Activated gamma-delta T cell treated with anti-CD3 and anti-CD28 coated beads, Interleukin-2, amount 50 U/mL, for 16 hours (primary cell): ENCODE measurements around the gene EGFR.

ENCODE experiments used
- DNase-seq: peaks from one replicate; pipeline ENCODE4 v3.0.0-alpha.2; 2020; ENCODE audit warnings: low read depth

Gene EGFR

GRCh38 chr7:55212838-55213237 lies 194.0 kb downstream of the EGFR start:
- no peak for DNase-seq

GRCh38 chr7:55214707-55215106 lies 195.9 kb downstream of the EGFR start:
- DNase-seq, result no peak

- no peak for DNase-seq
These were observed 204.2 kb downstream of the EGFR start for GRCh38 chr7:55223023-55223422.

GRCh38 chr7:55224111-55224510 lies 205.3 kb downstream of the EGFR start:
- no peak for DNase-seq

GRCh38 chr7:55224810-55225209 lies 206.0 kb downstream of the EGFR start:
- DNase-seq, result no peak

- DNase-seq, result no peak
These were observed 211.2 kb downstream of the EGFR start for GRCh38 chr7:55230014-55230413.

GRCh38 chr7:55231736-55232280 lies 213.0 kb downstream of the EGFR start:
- no peak for DNase-seq

- no peak for DNase-seq
These were observed 214.2 kb downstream of the EGFR start for GRCh38 chr7:55233001-55233400.

GRCh38 chr7:55234408-55234807 lies 215.6 kb downstream of the EGFR start:
- DNase-seq, result no peak

GRCh38 chr7:55235115-55235514 lies 216.3 kb downstream of the EGFR start:
- no peak for DNase-seq

GRCh38 chr7:55235801-55236200 lies 217.0 kb downstream of the EGFR start:
- no peak for DNase-seq

GRCh38 chr7:55236476-55236875 lies 217.7 kb downstream of the EGFR start:
- DNase-seq, result no peak

GRCh38 chr7:55237156-55237893 lies 218.5 kb downstream of the EGFR start:
- no peak for DNase-seq

GRCh38 chr7:55239406-55239805 lies 220.6 kb downstream of the EGFR start:
- no peak for DNase-seq

GRCh38 chr7:55240418-55241142 lies 221.8 kb downstream of the EGFR start:
- DNase-seq, result no peak

GRCh38 chr7:55241958-55242357 lies 223.1 kb downstream of the EGFR start:
- DNase-seq, result no peak

GRCh38 chr7:55242613-55243012 lies 223.8 kb downstream of the EGFR start:
- no peak for DNase-seq

GRCh38 chr7:55244006-55244745 lies 225.4 kb downstream of the EGFR start:
- no peak for DNase-seq

GRCh38 chr7:55245271-55245723 lies 226.5 kb downstream of the EGFR start:
- DNase-seq, result no peak

- no peak for DNase-seq
These were observed 227.4 kb downstream of the EGFR start for GRCh38 chr7:55246171-55246570.

- DNase-seq, result no peak
These were observed 228.6 kb downstream of the EGFR start for GRCh38 chr7:55247428-55247827.

- DNase-seq, result no peak
These were observed 229.7 kb downstream of the EGFR start for GRCh38 chr7:55248526-55248925.

- DNase-seq, result no peak
These were observed 230.5 kb downstream of the EGFR start for GRCh38 chr7:55249332-55249731.
